ENCODE measurements around the gene ANO1. TPM values are rescaled to one million over a fixed set of nuclear protein-coding genes. Genes with fewer than 3 reads are reported as not detected.

Gene ANO1
- total and polyA plus RNA-seq, 2 of the 8 experiments (the other 6 are each of a cell fraction or from before 2014, with no cell fraction given) = 4.7 to 5.0 TPM

- no peak overlapping the region for H3K27ac ChIP-seq (ENCODE audit: low read depth, low read length)
- no peak overlapping the region for H2BK5ac ChIP-seq (ENCODE audit: low read depth, low read length)
- no peak overlapping the region for H3K4me2 ChIP-seq (ENCODE audit: insufficient read depth in 1 of 2, low read depth in 2 of 2, low read length in 2 of 2)
- H4K5ac ChIP-seq (ENCODE audit: insufficient read length, low read depth, low read length) = no peak overlapping the region
- no peak overlapping the region for H3K4ac ChIP-seq (replicated peaks; ENCODE audit: insufficient read length, low read depth, low read length)
- H2BK12ac ChIP-seq (ENCODE audit: low read depth, low read length) = 0 out of 2 replicates have a peak overlapping the region, but pooled peaks have one; percentile 71
- H3K4me3 ChIP-seq (ENCODE audit: extremely low read depth in 1 of 4, insufficient read depth in 2 of 4, low read depth in 3 of 4, low read length in 4 of 4) = no peak overlapping the region
- no peaks in the 10 kb centered on the region for H3K36me3 ChIP-seq (ENCODE audit: control insufficient read depth in 2 of 4, insufficient read depth in 4 of 4, low read length in 3 of 4)
- H2BK15ac ChIP-seq (ENCODE audit: low read length) = no peak overlapping the region
- no peak overlapping the region for H3K18ac ChIP-seq (ENCODE audit: extremely low read depth, low read length)
- H3K23me2 ChIP-seq (ENCODE audit: low read depth, low read length) = no peaks in the 10 kb centered on the region
- FAIRE-seq (no peak), DNase-seq (ENCODE audit: low read depth in 1 of 2, low spot score in 2 of 2) (no peak)
- 85% methylated on average over 5 of the region's 5 CpGs; no CpG with 5 or more reads in 1 of the 2 experiments for WGBS, 2 experiments (ENCODE audit: extremely low coverage in 1 of 2, insufficient coverage in 1 of 2, insufficient read length in 1 of 2, insufficient replicate concordance in 2 of 2, low coverage in 1 of 2, low lambda C conversion rate in 2 of 2, missing lambda C conversion rate in 1 of 2)
- H2AK5ac ChIP-seq (ENCODE audit: low read depth, low read length) = no peak overlapping the region
- no peaks in the 10 kb centered on the region for H4K20me1 ChIP-seq (replicated peaks in 1 of 2; ENCODE audit: control insufficient read depth in 1 of 2, insufficient read depth in 2 of 2, low read length in 2 of 2)
- no peaks in the 10 kb centered on the region for H3K79me1 ChIP-seq (ENCODE audit: low read depth, low read length)
- H3K79me2 ChIP-seq (ENCODE audit: control insufficient read depth in 1 of 2, insufficient read depth in 2 of 2, low read length in 2 of 2) = no peaks in the 10 kb centered on the region
- no peak overlapping the region for H2BK120ac ChIP-seq (replicated peaks; ENCODE audit: low read depth, low read length)
- H3K23ac ChIP-seq (ENCODE audit: insufficient read length) = no peak overlapping the region
- H3K27me3 ChIP-seq (replicated peaks in 1 of 4; ENCODE audit: control insufficient read depth in 3 of 4, extremely low read depth in 1 of 4, insufficient read depth in 3 of 4, low read length in 3 of 4) = no peaks in the 10 kb centered on the region
- no peak overlapping the region; the same call in 1 of the 2 replicates for H2AFZ ChIP-seq (ENCODE audit: low read length)
- no peak overlapping the region for H4K91ac ChIP-seq (replicated peaks; ENCODE audit: insufficient read length, low read length)
- no peaks in the 10 kb centered on the region; a peak in 1 of 4 replicates for H3K9me3 ChIP-seq (ENCODE audit: insufficient read depth in 2 of 2, low read depth in 1 of 2, low read length in 1 of 2)
- H2BK20ac ChIP-seq (ENCODE audit: low read length) = no peak overlapping the region
- no peak overlapping the region for H3K9ac ChIP-seq (replicated peaks in 1 of 4; ENCODE audit: extremely low read depth in 1 of 4, low read depth in 3 of 4, low read length in 3 of 4)
- peaks cover 0 to 3% (median 0%) of the 10 kb centered on the region in 4 experiments; a peak in 1 of 7 replicates for H3K4me1 ChIP-seq (replicated peaks in 1 of 4; ENCODE audit: control insufficient read depth in 3 of 4, insufficient read depth in 4 of 4, low read length in 3 of 4)
- ChIA-PET CTCF (ENCODE audit: partially characterized antibody) (interaction anchor here (0.7 to 2.4 kb wide), 28 partner anchors 12 to 150 kb away, joined by 3 to 11 read pairs (median 5); no protein-coding TSS in a partner anchor), POLR2A (ENCODE audit: partially characterized antibody) (no interaction called here)
- no peak overlapping the region for H3K14ac ChIP-seq (ENCODE audit: insufficient read length)
- H4K8ac ChIP-seq (ENCODE audit: extremely low read depth, insufficient read depth, low read length) = no peak overlapping the region
- no peak overlapping the region for H3K56ac ChIP-seq (replicated peaks; ENCODE audit: insufficient read length, low read depth, low read length)
- TF ChIP-seq TCF12 (IDR thresholded peaks at IDR 0.05; ENCODE audit: low read depth, low read length) = no peak
- TF ChIP-seq CHD2 (IDR thresholded peaks at IDR 0.05; ENCODE audit: low read length) = no peak
- TF ChIP-seq RBBP5 (IDR thresholded peaks at IDR 0.05; ENCODE audit: borderline replicate concordance, low read depth, low read length) = no peak
- TF ChIP-seq USF2 (IDR thresholded peaks at IDR 0.05; ENCODE audit: low read length) = no peak
- no peak for TF ChIP-seq JUN (IDR thresholded peaks at IDR 0.05; ENCODE audit: low read depth, low read length)
- no peak for TF ChIP-seq CTBP2 (IDR thresholded peaks at IDR 0.05; ENCODE audit: borderline replicate concordance, insufficient read depth, insufficient read length, low read length)
- TF ChIP-seq CBX5 (IDR thresholded peaks at IDR 0.05; ENCODE audit: low read depth, low read length) = no peak
- no peak for TF ChIP-seq E2F6 (IDR thresholded peaks at IDR 0.05)
- no peak for TF ChIP-seq SUZ12 (IDR thresholded peaks at IDR 0.05; ENCODE audit: low read length)
- no peak for TF ChIP-seq RXRA (IDR thresholded peaks at IDR 0.05; ENCODE audit: insufficient read depth, low read depth, low read length)
- no peak for TF ChIP-seq NRF1 (IDR thresholded peaks at IDR 0.05; ENCODE audit: low read depth, low read length)
- TF ChIP-seq TAF7 (optimal IDR thresholded peaks at IDR 0.05; ENCODE audit: borderline replicate concordance, low read depth, low read length) = no peak
- TF ChIP-seq JUND (IDR thresholded peaks at IDR 0.05; ENCODE audit: low read length) = no peak
Observed at GRCh38 chr11:70049045-70049444, 29.1 kb upstream of the ANO1 start.
